ENCODE measurements around the gene FCSK. TPM values are rescaled to one million over a fixed set of nuclear protein-coding genes. Genes with fewer than 3 reads are reported as not detected.

Gene FCSK
- total and polyA plus RNA-seq, 2 of the 8 experiments (the other 6 are each of a cell fraction or from before 2014, with no cell fraction given): 4.6 to 5.1 TPM

DNA sequence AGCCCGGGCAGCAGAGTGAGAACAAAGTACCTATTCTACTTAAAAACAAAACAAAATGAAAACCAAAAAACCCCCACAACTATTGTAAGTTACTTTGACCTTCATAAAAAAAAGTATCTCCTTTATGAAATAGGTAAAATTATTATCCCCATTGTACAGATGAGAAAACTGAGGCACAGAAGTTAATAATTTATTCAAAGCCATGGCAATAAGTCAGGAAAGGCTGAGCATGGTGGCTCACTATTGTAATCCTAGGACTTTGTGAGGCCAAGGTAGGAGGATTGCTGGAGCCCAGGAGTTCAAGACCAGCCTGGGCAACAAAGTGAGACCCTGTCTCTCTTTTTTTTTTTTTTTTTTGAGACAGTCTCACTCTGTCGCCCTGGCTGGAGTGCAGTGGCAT lies 30.5 kb downstream of the FCSK start (continued):
- TF ChIP-seq, protein P1, sequence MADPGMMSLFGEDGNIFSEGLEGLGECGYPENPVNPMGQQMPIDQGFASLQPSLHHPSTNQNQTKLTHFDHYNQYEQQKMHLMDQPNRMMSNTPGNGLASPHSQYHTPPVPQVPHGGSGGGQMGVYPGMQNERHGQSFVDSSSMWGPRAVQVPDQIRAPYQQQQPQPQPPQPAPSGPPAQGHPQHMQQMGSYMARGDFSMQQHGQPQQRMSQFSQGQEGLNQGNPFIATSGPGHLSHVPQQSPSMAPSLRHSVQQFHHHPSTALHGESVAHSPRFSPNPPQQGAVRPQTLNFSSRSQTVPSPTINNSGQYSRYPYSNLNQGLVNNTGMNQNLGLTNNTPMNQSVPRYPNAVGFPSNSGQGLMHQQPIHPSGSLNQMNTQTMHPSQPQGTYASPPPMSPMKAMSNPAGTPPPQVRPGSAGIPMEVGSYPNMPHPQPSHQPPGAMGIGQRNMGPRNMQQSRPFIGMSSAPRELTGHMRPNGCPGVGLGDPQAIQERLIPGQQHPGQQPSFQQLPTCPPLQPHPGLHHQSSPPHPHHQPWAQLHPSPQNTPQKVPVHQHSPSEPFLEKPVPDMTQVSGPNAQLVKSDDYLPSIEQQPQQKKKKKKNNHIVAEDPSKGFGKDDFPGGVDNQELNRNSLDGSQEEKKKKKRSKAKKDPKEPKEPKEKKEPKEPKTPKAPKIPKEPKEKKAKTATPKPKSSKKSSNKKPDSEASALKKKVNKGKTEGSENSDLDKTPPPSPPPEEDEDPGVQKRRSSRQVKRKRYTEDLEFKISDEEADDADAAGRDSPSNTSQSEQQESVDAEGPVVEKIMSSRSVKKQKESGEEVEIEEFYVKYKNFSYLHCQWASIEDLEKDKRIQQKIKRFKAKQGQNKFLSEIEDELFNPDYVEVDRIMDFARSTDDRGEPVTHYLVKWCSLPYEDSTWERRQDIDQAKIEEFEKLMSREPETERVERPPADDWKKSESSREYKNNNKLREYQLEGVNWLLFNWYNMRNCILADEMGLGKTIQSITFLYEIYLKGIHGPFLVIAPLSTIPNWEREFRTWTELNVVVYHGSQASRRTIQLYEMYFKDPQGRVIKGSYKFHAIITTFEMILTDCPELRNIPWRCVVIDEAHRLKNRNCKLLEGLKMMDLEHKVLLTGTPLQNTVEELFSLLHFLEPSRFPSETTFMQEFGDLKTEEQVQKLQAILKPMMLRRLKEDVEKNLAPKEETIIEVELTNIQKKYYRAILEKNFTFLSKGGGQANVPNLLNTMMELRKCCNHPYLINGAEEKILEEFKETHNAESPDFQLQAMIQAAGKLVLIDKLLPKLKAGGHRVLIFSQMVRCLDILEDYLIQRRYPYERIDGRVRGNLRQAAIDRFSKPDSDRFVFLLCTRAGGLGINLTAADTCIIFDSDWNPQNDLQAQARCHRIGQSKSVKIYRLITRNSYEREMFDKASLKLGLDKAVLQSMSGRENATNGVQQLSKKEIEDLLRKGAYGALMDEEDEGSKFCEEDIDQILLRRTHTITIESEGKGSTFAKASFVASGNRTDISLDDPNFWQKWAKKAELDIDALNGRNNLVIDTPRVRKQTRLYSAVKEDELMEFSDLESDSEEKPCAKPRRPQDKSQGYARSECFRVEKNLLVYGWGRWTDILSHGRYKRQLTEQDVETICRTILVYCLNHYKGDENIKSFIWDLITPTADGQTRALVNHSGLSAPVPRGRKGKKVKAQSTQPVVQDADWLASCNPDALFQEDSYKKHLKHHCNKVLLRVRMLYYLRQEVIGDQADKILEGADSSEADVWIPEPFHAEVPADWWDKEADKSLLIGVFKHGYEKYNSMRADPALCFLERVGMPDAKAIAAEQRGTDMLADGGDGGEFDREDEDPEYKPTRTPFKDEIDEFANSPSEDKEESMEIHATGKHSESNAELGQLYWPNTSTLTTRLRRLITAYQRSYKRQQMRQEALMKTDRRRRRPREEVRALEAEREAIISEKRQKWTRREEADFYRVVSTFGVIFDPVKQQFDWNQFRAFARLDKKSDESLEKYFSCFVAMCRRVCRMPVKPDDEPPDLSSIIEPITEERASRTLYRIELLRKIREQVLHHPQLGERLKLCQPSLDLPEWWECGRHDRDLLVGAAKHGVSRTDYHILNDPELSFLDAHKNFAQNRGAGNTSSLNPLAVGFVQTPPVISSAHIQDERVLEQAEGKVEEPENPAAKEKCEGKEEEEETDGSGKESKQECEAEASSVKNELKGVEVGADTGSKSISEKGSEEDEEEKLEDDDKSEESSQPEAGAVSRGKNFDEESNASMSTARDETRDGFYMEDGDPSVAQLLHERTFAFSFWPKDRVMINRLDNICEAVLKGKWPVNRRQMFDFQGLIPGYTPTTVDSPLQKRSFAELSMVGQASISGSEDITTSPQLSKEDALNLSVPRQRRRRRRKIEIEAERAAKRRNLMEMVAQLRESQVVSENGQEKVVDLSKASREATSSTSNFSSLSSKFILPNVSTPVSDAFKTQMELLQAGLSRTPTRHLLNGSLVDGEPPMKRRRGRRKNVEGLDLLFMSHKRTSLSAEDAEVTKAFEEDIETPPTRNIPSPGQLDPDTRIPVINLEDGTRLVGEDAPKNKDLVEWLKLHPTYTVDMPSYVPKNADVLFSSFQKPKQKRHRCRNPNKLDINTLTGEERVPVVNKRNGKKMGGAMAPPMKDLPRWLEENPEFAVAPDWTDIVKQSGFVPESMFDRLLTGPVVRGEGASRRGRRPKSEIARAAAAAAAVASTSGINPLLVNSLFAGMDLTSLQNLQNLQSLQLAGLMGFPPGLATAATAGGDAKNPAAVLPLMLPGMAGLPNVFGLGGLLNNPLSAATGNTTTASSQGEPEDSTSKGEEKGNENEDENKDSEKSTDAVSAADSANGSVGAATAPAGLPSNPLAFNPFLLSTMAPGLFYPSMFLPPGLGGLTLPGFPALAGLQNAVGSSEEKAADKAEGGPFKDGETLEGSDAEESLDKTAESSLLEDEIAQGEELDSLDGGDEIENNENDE (IDR thresholded peaks at IDR 0.05; ENCODE audit: insufficient replicate concordance, low read length): no peak
- TF ChIP-seq TEAD4 (IDR thresholded peaks at IDR 0.05; ENCODE audit: low read depth, low read length) (no peak), SIRT6 (IDR thresholded peaks at IDR 0.05; ENCODE audit: low read length) (no peak), SUZ12 (IDR thresholded peaks at IDR 0.05; ENCODE audit: low read length) (no peak), POLR2A (IDR thresholded peaks at IDR 0.05; ENCODE audit: control extremely low read depth in 1 of 2, low read depth in 2 of 2, low read length in 2 of 2) (no peak), PHF8 (conservative IDR thresholded peaks at IDR 0.05; ENCODE audit: low read depth, low read length) (no peak), ZNF274 (IDR thresholded peaks at IDR 0.05; ENCODE audit: borderline replicate concordance, extremely low read depth, low read length) (no peak), NRF1 (IDR thresholded peaks at IDR 0.05; ENCODE audit: low read depth, low read length) (no peak)
- TF ChIP-seq, protein P2, sequence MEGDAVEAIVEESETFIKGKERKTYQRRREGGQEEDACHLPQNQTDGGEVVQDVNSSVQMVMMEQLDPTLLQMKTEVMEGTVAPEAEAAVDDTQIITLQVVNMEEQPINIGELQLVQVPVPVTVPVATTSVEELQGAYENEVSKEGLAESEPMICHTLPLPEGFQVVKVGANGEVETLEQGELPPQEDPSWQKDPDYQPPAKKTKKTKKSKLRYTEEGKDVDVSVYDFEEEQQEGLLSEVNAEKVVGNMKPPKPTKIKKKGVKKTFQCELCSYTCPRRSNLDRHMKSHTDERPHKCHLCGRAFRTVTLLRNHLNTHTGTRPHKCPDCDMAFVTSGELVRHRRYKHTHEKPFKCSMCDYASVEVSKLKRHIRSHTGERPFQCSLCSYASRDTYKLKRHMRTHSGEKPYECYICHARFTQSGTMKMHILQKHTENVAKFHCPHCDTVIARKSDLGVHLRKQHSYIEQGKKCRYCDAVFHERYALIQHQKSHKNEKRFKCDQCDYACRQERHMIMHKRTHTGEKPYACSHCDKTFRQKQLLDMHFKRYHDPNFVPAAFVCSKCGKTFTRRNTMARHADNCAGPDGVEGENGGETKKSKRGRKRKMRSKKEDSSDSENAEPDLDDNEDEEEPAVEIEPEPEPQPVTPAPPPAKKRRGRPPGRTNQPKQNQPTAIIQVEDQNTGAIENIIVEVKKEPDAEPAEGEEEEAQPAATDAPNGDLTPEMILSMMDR (IDR thresholded peaks at IDR 0.05; ENCODE audit: control extremely low read depth in 1 of 3, insufficient read depth in 1 of 3, low read depth in 1 of 3, low read length in 3 of 3): no peak
